Erythroblast (primary cell): ENCODE measurements around the gene KRAS.

ENCODE experiments used
- GATA1 ChIP-seq: IDR thresholded peaks from 2 replicates; pipeline ENCODE4 v1.6.1; 2011; ENCODE audit warnings: low read depth, mild to moderate bottlenecking, control low read depth, low read length, moderate library complexity
- POLR2A ChIP-seq: IDR thresholded peaks from 2 replicates; pipeline ENCODE4 v1.6.1; 2011; ENCODE audit warnings: mild to moderate bottlenecking, low read length

DNA sequence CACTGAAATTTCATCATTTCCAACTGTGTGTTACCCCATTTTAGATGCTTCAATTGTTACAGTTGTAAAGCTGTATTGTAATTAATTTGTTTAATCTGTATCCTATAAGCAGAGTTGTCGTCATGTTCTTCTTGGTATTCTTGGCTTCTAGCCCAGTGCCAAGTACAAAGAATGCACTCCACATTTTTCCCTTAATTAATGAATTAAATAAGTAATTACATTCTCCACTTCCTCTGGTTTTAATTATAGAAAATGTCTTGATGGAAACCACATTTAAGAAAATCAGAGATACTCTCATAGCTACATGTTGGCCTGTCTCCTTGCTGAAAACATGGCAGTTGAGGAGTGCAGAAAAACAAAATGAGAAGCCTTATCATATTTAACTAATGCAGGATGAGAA is 56.5 kb downstream of the KRAS start:
- TF ChIP-seq POLR2A (no peak), GATA1 (no peak)
